Measurements from ENCODE around the gene SPCS2.
"Not testable (repeated sequence)": the region's sequence is repeated elsewhere in the genome, so short reads cannot be mapped to it uniquely, and the experiment has no call there.

The SPCS2 gene

GRCh38 chr11:74989260-74989638 is 40.2 kb downstream of the SPCS2 start:
- DNase-seq = peak; percentile 2
- H3K4me3 ChIP-seq (ENCODE audit: low read depth, low read length) = peak overlapping the region; percentile 76
- in situ Hi-C loops (cut with HindIII; ENCODE audit: low pct_ligation_motif_present, low sequenced_read_pairs) = no loop called here
- no peak overlapping the region for H3K27ac ChIP-seq
- TF ChIP-seq CTCF (IDR thresholded peaks at IDR 0.05; ENCODE audit: low read depth, low read length, missing control alignments) = no peak
- no peaks in the 10 kb centered on the region for H3K27me3 ChIP-seq (replicated peaks)
- H3K36me3 ChIP-seq (replicated peaks) = no peaks in the 10 kb centered on the region

- H3K4me3 ChIP-seq (ENCODE audit: low read depth, low read length); H3K27me3 ChIP-seq (replicated peaks); DNase-seq; in situ Hi-C loops (cut with HindIII; ENCODE audit: low pct_ligation_motif_present, low sequenced_read_pairs); H3K36me3 ChIP-seq (replicated peaks); H3K27ac ChIP-seq: not testable (repeated sequence)
Observed at GRCh38 chr11:74990150-74990549, 41.1 kb downstream of the SPCS2 start.

- H3K36me3 ChIP-seq (replicated peaks) = peaks cover 10% of the 10 kb centered on the region
- no peak for DNase-seq
- no peak overlapping the region for H3K4me3 ChIP-seq (ENCODE audit: low read depth, low read length)
- in situ Hi-C loops (cut with HindIII; ENCODE audit: low pct_ligation_motif_present, low sequenced_read_pairs) = no loop called here
- no peak for TF ChIP-seq CTCF (IDR thresholded peaks at IDR 0.05; ENCODE audit: low read depth, low read length, missing control alignments)
- H3K27ac ChIP-seq = no peak overlapping the region
- no peaks in the 10 kb centered on the region for H3K27me3 ChIP-seq (replicated peaks)
Observed at GRCh38 chr11:74990941-74991340, 41.9 kb downstream of the SPCS2 start.

GRCh38 chr11:74992852-74993251 is 43.8 kb downstream of the SPCS2 start:
- Histone ChIP-seq H3K4me3 (ENCODE audit: low read depth, low read length) (no peak overlapping the region), H3K27me3 (replicated peaks) (no peaks in the 10 kb centered on the region), H3K27ac (no peak overlapping the region), H3K36me3 (replicated peaks) (peaks cover 10% of the 10 kb centered on the region)
- in situ Hi-C loops (cut with HindIII; ENCODE audit: low pct_ligation_motif_present, low sequenced_read_pairs) = no loop called here
- DNase-seq = no peak
- TF ChIP-seq CTCF (IDR thresholded peaks at IDR 0.05; ENCODE audit: low read depth, low read length, missing control alignments) = no peak

- DNase-seq = no peak
- Histone ChIP-seq H3K36me3 (replicated peaks) (peaks cover 5% of the 10 kb centered on the region), H3K27ac (no peak overlapping the region), H3K27me3 (replicated peaks) (no peaks in the 10 kb centered on the region), H3K4me3 (ENCODE audit: low read depth, low read length) (no peak overlapping the region)
- in situ Hi-C loops (cut with HindIII; ENCODE audit: low pct_ligation_motif_present, low sequenced_read_pairs) = no loop called here
- no peak for TF ChIP-seq CTCF (IDR thresholded peaks at IDR 0.05; ENCODE audit: low read depth, low read length, missing control alignments)
Observed at GRCh38 chr11:75000975-75001354, 51.9 kb downstream of the SPCS2 start.

GRCh38 chr11:75001686-75002085 is 52.6 kb downstream of the SPCS2 start:
- Histone ChIP-seq H3K27me3 (replicated peaks) (no peaks in the 10 kb centered on the region), H3K4me3 (ENCODE audit: low read depth, low read length) (no peak overlapping the region), H3K36me3 (replicated peaks) (peaks cover 5% of the 10 kb centered on the region), H3K27ac (no peak overlapping the region)
- no peak for DNase-seq
- in situ Hi-C loops (cut with HindIII; ENCODE audit: low pct_ligation_motif_present, low sequenced_read_pairs) = no loop called here
- no peak for TF ChIP-seq CTCF (IDR thresholded peaks at IDR 0.05; ENCODE audit: low read depth, low read length, missing control alignments)

Data from brain microvascular endothelial cell (primary cell).